Stimulated activated CD4-positive, alpha-beta T cell treated with anti-CD3 and anti-CD28 coated beads, TNF-alpha, amount 100 ng/mL, for 24 hours (primary cell): Measurements from ENCODE around the gene AURKA.
A peak's percentile ranks its signal among the peaks of the same experiment; 100 is the strongest.
"Not testable (repeated sequence)": the region's sequence is repeated elsewhere in the genome, so short reads cannot be mapped to it uniquely, and the experiment has no call there.

Source experiments
- DNase-seq, 3 experiments: peaks; one replicate each; pipeline ENCODE4 v3.0.0-alpha.2; 2020; ENCODE audit warnings: low read depth in 3 of 3

Gene AURKA

GRCh38 chr20:56359212-56360132, 32.5 kb downstream of the AURKA start:
- peak in 1 of 3 experiments; percentile 9 for DNase-seq

DNA sequence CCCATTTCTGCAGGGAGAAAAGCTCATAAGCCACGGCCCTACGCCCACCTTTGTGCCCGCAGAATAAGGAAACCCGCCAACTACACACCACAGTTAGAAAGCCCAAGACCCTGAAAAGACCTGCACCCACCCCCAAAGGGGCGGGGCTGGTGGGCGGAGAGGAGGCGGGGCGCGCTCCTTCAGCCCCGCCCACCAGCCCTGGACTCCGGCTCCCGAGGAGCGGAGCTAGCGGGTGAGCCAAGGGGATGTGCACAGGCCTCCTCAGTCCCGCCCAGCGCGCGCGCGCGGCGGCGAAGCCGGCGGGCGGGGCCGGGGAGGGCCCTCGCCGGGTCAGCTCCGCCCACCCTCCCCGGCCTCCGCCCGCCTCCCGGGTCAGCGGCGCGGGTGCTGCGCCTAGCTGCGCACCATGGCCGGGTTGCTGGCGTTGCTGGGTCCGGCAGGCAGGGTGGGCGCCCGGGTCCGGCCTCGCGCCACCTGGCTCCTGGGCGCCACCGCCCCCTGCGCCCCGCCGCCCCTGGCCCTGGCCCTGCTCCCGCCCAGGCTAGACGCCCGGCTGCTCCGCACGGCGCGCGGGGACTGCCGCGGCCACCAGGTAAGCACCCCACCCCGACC, 33.3 kb downstream of the AURKA start, which contains the start of gene FAM210B:
FAM210B (plus strand) TSS at position 375 of the 612 bp plus-strand sequence; CDS start at position 407, 32 bp downstream.
- peak; percentile 58 to 80 (median 68) for DNase-seq

GRCh38 chr20:56358070-56358469, 33.9 kb downstream of the AURKA start:
- DNase-seq, result no peak

GRCh38 chr20:56353356-56353755, 38.7 kb downstream of the AURKA start:
- no peak for DNase-seq

DNA sequence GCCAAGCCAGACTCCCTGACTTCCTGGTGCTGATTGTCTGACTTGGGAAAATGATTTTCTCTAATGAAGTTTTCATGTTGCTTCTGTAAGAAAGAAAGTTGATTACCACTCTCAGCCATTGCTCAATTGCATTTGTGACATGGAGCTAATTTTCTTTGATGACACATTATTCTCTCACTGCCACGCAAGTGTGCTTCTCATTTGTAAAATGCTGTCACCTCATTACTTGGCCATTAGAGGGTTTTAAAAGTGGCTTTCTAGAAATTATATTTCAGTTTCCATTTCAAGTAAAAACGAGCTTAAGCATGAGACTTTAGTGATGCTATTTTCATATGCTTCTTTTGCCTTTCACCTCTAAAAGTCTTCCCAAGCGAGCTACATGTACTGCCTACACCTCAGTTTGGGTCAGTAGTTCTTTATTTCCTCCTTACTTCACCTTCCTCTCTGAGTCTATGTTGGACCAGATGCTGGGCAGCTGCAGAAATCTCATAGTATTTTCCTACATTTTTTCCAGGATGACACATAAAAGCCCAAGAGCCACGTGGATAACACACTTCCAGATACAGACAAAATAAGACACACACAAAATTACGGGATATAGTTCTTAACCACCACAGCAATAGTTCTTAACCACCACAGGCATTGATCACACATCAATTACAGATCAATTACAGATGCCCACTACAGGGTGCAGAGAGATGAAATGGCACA, 39.5 kb downstream of the AURKA start:
- no peak for DNase-seq

GRCh38 chr20:56350842-56351241, 41.2 kb downstream of the AURKA start:
- no peak for DNase-seq

DNA sequence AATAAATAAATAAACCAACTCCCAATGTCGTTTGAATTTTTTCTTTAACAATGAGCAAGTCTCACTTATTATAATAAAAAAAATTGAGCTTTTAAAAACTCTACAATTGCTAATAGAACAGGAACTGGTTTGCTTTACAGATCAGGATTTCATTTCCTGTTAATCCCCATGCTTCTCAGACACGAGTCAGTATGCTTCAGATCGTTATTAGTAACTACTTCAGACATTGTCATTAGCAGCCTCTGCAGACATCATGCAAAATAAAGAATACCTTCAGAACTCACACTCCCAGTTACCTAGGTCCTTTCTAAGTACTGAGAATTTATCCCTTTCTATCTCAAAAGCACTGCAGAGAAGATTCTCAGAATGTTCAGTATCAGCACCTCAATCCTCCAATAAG, 43.3 kb downstream of the AURKA start:
- DNase-seq, result no peak

GRCh38 chr20:56348305-56348693, 43.7 kb downstream of the AURKA start:
- no peak for DNase-seq

- DNase-seq, result no peak
These were observed 44.2 kb downstream of the AURKA start for GRCh38 chr20:56347628-56348304.

GRCh38 chr20:56345911-56346310, 46.1 kb downstream of the AURKA start:
- DNase-seq, result no peak

DNA sequence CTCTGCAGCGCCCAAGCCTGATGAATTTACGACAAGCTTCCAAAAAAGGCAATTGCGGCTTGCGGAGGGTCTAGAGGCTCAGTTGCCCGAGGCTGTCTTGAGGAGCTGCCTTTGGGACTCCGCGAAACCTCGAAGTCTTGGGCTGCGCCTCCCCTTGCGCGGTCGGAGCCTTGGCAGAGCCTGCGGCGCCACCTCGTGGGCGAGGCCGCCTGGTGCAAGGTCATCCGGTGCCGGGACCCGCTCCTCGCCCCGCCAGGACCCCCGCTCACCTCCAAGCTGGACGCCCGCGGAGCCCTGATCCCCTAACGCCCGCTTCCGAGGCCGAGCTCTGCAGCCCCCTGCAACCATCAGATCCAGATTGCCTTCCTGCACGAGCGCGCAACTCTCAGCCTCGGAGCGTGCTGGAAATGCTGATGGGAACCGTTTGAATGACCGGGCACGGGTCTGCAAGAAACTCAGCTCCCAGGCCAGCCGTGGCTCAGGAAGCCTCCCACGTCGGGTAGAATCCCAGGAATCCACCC, 48.1 kb downstream of the AURKA start:
- DNase-seq, result peak in 1 of 3 experiments; percentile 44

DNA sequence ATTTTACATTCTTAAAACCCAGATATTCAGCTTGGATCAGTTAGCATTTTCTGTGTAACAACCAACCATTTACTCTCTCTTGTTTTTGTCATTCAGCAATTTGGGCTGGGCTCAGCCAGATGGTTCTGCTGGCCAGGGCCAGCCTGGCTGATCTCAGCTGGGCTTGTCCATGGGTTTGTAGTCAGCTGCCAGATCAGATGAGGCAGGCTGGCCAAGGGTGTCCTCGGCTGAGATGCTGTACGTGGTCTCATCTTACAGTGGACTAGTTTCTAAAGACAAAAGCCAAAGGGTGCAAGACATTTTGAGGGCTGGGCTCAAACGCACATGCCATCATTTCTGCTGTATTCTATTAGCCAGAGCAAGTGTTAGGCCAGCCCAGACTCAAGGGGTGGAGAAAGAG, 49.2 kb downstream of the AURKA start:
- no peak for DNase-seq

DNA sequence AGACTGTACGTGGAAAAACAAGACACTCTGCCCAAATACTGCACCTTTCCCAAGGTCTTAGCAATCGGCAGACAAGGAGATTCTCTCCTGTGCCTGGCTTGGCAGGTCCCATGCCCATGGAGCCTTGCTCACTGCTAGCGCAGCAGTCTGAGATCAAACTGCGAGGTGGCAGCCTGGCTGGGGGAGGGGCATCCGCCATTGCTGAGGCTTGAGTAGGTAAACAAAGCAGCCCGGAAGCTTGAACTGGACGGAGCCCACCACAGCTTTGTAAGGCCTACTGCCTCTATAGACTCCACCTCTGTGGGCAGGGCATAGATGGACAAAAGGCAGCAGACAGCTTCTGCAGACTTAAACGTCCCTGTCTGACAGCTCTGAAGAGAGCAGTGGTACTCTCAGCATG, 55.3 kb downstream of the AURKA start:
- not testable (repeated sequence) for DNase-seq

GRCh38 chr20:56328861-56329260, 63.2 kb downstream of the AURKA start:
- no peak for DNase-seq

DNA sequence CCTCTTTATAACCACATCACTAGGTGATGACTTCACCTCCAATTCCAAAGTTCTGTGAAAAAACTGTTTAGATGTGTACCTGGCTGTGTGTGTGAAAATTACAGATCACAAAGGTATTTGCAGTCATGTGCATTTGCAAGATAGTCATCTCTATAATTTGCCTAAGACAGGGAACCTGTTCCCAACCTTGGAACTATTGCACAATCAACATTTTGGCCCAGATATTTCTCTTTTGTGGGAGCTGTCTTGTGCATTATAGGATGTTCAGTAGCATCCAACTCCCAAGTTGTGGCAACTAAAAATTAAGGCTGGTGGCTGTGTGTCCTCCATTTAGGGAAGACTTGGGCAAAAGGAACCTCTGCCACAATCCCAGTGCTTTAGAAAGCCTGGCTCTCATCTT, 67.2 kb downstream of the AURKA start:
- no peak for DNase-seq

GRCh38 chr20:56323656-56324055, 68.4 kb downstream of the AURKA start:
- DNase-seq, result no peak

- no peak for DNase-seq
These were observed 68.8 kb downstream of the AURKA start for GRCh38 chr20:56323206-56323605.

- DNase-seq, result no peak
These were observed 69.3 kb downstream of the AURKA start for GRCh38 chr20:56322681-56323080.
